NCI-H1105 (cell line): Measurements from ENCODE around the gene MITF.

Experiments used
- DNase-seq: peaks from one replicate; lab custom pipeline; 2025; lab: John Stamatoyannopoulos, UW

The MITF gene

DNA sequence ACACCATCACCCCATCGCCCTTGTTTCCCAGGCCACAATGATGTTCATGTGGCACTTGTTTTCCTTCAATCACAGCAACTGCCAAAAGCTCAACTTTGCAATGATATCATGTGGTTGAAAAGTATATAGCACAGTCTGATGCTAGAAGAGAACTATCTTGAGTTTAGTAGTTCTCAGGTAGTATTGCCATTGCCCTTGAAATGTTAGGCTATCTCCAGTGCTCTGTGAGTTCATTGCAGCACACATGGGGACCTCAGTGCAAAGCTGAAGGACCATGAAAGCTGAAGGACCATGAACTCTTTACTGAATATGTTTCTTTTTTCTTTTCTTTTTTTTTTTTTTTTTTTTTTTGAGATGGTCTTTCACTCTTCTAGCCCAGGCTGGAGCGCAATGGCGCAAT lies 224.4 kb downstream of the MITF start:
- DNase-seq = no peak

DNA sequence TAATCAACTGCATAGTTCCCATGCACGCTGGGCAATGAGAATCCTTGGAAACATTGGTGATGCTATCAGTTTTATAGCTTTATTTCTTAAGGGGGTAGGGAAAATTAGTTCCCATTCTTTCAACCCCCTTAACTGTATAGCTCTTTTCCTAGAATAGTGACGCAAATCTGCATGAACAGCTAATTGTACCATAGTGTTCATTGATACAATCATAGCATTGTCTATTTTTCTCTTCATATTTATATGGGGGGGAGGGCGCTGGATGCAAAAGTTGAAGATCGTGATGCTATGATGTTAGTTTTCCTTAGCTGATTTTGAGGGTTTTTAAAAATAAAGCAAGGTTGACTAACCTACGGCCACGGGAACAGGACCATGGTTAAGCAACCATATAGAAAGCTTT lies 227.9 kb downstream of the MITF start:
- DNase-seq = no peak

DNA sequence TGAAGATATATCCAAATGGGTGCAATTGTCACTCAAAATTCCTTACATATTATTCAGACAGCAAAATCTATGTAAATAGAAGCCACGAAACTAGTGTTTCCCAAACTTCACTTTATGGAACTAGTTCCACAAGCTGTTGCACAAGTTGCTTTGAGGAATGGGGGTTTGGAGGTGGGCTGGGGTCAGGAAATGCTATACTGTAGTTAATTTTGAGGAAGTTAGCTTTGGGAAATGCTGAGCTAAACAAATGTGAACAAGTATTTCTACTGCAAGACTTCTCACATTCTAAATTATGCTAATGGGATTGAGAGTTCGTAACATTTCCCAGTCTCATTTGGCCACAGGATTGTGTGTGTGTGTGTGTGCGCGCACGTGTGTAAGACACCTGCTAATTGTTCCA lies 231.6 kb downstream of the MITF start:
- no peak for DNase-seq

DNA sequence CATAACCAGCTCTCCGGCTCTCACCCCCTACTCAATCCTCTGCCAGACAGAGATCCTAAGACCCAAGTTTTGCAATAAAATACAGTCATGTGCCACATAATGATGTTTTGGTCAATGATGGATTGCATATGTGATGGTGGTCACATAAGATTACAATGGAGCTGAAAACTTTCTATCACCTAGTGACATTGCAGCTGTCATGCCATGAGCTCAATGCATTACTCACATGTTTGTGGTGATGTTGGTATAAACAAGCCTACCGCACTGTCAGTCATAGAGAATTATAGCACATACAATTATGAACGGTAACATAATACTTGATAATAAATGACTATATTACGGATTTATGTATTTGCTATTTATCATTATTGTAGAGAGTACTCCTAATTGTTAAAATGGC lies 233.4 kb downstream of the MITF start:
- no peak for DNase-seq

DNA sequence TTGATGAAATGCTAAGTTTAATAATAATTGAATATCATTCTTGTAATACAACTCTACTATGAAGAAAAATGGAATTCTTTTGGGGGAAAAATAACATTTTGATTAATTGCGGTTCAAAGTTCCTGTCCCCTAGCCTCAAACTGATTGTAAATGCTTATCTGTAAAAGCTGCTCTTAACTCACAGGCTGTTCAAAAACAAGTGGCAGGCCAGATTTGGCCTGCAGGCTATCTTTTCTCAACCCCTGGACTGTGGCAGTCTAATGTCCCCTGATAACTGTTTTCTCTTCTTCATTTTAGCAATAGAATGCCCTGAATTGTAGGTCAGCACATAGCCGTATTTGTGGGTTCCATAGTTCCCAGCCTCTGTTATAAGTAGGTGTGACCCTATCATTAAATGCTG lies 236.8 kb downstream of the MITF start:
- no peak for DNase-seq

DNA sequence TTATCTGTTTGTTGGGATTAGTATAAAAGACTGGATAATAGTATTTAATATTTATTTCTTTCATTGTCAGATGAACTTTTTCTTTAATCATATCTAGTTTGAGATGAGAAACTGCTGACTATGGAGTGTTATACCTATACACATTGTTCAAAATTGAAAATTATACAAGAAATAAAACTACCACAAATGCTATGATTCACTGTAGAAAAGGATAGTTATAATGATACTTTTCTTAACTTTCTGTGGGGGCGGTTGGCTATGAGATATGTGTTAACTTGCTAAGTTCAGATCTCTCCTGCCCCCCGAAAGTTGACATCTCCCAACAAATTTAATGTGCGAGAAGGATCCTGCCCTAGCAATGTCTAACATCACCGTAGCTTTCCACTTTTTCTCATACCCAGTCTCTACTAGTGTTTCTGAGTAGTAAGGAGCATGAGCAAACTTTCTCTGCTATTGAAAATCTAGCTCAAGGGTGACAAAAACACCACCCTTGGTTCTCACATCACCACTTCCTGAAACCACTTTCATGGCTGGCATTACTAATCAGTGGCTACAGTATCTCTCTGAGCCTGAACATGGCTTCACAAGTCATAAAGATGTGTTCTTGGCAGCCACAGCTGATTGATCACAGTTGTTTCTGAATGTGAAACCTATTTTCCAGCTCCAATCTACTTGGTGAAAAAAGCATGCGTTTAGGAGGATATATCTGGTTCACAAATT lies 244.4 kb downstream of the MITF start:
- DNase-seq = no peak

DNA sequence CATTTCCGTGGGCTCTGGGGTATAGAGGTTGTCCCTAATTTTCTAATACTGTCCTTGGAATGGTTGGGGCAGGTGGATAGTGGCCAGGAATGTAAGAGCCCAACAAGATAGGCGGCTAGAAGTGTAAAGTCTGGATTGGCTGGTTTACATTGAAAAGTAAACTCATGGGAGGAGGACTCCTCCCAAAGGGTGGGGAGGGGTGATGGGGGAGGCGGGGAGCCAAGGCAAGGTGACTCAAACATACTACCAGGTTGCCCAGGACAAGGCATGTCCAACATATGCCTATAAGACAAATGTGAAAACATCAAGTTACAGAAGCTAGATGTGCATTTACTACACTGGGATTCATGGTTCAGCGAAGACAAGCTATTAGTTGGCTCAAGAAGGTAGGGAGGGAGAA lies 246.0 kb downstream of the MITF start:
- DNase-seq = no peak

DNA sequence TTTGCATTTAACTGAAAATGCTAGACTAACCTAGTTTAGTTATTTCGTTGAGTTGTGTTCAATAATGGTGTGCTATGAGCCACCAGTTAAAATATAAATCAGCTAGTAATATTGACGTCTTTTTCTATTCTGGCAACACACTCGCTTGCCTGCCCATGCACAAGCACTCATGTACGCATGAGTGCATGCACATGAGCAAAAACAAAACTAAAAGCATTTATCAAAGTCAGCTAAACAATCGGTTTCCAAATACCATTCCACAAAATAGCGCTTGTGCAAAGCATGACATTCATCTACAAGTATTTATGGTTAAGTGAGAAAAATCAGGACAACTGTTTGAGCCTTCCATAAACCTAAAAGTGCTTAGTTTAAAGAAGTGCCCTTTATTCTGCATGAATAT lies 247.2 kb downstream of the MITF start:
- no peak for DNase-seq

DNA sequence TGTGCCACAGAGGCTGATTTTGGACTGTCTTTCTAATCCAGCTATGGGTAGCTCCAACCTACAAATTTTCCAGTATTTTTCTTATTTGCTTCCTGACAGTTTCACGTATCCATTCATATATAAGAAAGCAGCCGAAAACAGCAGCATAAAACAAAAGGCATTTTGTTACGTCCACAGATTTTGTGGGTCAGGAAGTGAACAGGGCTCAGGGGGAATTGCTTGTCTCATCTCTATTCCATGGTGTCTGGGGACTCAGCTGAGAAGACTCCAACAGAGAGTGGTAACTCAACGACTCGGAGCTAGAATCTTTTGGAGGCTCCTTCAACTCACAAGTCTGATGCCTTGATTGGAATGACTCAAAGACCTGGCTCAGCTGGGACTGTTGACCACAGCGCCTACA lies 248.6 kb downstream of the MITF start:
- DNase-seq = no peak

DNA sequence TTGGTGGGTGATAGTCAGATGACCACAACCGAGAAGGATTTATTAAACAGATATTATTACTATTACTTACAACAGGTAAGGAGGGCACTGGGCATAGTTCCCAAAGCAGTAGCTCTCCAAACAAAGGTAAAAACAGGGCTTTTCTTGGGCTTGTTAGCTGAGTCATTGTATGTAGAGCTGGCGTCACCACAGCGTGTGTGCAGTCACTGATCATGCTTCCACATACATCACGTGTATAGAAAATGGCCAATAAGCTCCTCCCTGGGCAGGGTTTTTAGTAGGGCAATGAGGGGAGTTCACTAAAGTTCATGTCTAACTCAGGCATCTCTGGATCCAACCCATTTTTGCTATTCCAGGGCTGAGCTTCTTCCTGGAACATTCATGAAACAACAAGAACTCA lies 254.5 kb downstream of the MITF start:
- no peak for DNase-seq

DNA sequence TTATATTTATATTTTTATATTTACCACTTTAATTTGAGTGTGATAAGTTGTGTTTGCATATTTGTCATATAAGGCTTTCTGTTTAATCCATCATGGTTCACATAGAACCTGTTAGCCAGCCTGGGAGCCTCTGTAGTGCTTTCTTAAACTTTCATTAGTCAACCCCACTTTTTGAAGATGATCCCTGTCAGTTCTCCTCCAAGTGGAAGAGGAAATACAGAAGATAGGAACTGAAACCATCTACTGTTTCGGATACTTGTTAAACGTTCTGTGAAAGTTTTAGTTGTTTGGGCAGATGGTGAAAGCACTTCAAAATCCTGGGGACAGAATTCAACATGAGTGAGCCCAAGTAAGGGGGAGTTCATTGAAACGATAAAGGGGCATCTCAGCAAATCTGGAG lies 255.7 kb downstream of the MITF start:
- no peak for DNase-seq

DNA sequence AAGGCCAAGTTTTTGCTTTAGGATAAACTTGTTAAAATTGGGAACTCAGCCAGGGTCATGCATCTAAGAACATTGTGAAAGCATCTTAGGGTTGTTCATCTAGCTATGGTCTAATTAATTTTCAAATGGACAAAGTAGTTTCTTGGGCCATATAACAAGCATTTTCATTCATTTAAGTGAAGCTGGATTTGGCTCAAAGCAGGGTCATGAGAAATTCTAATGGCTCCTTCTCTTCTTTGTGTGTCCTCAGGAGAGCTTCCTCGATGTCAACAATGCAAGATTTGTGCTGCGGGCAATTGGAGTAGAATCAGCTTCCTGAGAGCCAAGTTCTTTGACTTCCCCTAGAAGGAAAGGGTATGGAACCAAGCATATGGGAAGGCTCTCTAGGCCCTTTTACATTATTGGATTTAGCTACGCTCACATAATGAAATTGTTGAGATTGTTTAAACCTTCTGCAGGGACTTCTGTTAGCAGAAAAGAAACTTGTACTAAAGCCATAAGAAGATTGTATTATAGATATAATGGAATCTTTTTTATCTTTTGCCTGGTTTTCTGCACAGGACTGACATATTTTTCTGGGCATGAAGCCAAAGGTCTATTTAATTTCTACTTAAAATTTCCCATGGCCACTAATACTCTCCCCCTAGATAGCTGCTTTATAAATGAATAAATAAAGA lies 258.5 kb downstream of the MITF start:
- no peak for DNase-seq

DNA sequence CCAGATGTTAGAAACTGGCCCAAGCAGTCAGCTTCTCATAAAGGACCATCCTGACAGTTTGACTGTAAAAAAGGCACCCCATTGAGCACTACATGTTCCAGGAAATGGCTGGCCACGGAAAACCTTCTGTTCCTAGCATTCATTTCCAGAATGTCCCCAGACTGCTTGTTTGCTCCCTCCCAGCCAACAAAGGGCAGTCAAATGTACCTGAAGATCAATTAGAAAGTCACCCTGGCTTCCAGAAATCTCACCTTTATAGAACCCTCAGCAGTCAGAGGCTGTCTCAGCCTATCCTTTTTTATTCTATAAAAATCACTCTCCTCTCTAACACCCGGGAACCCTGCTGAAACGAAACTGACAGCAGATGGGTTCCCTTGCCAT lies 259.5 kb downstream of the MITF start:
- no peak for DNase-seq

DNA sequence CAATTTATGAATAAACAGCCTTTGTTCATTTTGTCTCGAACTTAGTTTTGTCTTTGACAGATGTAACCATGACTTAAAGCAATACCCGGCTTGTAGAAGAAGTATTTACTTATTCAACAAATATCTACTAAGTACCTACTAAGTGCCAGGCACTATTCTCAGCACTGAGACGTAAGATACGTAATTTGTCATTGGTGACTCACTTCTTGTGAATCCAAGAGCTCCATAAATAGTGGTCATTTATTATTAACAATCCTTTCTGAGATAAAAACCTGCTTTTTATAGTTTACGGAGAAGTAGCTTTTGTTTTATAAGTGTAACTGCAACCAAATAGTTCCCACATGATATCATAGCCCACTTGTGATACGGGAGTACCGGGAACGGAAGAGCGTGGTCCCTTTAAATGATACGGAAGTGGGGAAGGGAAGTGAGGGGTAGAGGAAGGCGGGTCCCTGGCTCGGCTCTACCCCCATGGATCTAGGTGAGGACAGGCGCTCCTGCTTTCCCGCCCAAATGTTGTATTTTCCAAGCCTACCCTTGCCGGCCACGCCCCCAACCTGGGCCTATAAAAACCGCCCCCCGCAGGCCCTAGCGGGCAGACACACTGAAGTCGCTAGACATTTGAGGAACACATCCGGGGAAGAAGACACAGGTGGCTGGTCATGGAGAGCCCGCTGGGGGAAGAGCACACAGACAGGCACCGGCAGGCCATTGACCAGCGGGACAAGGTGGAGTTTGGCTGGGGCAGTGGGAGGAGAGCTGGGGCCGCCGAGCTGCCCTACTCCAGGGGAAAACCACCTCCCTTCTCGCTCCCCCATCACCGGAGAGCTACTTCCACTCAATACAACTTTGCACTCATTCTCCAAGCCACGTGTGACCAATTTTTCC lies 260.1 kb downstream of the MITF start, which contains the start of gene SAMMSON:
SAMMSON (plus strand) TSS at position 594 of the 888 bp plus-strand sequence.
- DNase-seq = no peak

DNA sequence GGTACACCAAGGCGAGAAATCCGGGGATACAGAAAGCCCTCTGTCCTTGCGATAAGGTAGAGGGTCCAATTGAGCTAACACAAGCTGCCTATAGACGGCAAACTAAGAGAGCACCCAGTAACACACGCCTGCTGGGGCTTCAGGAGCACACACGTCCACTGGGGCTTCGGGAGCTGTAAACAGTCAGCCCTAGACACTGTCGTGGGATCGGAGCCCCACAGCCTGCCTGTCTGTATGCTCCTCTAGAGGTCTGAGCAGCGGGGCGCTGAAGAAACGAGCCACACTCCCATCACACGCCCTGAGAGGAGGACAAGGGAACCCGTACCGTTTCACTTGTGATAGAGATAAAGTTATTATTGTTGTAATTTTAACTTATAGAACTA lies 260.8 kb downstream of the MITF start:
- no peak for DNase-seq

DNA sequence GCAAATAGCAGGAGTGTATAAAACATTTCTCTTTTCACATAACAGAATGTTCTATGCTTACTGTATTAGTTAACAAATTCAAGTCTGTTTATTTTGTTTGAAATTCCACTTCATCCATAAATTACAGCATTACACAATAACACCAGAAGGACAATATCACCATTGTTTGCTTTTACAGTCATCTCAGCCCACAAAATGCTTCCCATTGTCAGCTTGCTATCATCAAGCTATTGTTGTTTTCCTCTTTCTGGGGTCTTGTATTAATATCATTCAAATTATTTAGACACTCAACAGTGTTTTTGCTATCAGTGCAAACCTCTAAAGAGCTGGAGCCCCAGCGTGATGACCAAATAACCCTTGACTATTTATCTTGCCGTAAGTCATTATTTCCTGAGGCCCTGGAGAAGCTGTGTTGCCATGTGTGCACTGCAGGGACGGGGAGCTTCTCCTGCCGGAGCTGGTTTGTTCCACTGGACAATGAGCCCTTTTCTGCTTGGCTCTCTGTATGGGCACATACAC lies 261.4 kb downstream of the MITF start:
- no peak for DNase-seq

DNA sequence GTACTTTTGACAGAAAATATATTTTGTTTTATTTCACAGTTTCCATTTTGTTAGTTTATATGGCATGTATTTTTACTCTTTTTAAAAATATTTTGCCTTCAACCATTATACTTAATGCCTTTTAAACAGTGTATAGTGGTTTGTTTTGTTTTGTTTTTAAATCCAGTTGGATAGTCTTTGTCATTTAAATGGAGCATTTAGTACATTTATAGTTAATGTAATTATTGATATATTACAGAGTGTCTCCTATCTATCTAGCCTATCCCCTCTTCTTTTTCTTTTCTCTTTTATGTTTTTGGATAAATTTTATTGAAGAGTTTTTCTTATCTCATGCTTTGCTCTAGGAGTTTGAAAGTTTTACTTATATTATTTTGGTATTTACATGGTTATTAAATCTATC lies 263.9 kb downstream of the MITF start:
- no peak for DNase-seq

DNA sequence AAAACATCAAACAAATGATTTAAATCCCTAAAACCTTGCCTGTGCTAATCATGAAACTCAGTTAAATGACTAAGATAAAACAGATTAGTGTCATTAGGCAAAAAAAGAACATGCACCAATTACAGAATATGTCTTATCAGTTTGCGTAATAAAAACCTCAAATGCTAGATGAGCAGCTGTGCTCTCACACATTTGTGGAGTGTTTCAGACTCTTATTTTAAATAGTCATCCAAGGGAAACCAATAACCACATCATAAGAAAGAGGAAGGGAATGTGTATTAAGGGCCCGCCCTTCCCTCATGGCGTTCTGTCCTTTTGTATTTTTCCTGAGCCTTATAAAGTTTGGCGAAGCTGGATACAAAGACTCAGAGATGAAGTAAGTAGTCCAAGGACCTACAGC lies 266.8 kb downstream of the MITF start:
- DNase-seq = no peak

DNA sequence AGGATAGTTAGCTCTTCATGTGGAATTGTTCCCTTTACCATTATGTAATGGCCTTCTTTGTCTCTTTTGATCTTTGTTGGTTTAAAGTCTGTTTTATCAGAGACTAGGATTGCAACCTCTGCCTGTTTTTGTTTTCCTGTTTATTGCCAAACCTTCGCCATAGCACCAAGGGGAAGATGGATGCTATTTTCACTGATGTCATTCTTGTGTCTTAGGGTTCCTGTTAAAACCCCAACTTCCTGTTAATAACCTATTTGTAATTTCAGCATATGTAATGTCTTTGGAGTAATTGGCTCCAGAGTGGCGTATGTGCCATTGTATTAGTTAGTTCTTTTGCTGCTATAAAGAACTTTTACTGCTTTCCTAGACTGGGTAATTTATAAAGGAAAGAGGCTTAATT lies 271.1 kb downstream of the MITF start:
- DNase-seq = no peak

DNA sequence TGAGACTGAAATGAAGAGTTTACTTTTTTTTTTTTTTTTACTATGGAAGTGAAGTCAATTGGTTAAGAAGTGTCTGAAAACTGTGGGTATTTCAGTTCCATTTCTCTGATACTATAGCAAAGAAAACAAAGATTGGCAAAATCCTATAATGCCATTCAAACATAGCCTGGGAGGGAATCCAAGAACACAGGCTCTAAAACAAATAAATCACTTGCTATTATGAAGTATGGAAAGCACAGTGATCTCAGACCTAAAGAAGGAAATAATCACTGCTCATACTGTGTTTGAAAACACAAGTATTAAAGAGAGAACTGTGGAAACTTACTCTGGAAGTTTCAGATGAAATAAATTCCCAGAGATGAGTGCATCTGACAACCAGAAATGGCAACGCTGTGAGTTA lies 272.3 kb downstream of the MITF start:
- DNase-seq = no peak
